Tibial artery (tissue), 4 donors: ENCODE data around the gene NAT9.

Experiments used
- DNase-seq, 2 donors: peaks; one replicate each; pipeline ENCODE4 v3.0.0-alpha.2; 2019
- H3K27ac ChIP-seq, 2 donors: fragments of 200-600 bp; sonication (generic) in 1 of 2; 1 replicate in 1 of 2; 2 replicates in 1 of 2; pipeline ENCODE4 v1.5.1; 2018 to 2019; ENCODE audit warnings: mild to moderate bottlenecking in 1 of 2
- H3K27me3 ChIP-seq, 2 donors: fragments of 200-600 bp; sonication (generic) in 1 of 2; one replicate each; pipeline versions ENCODE4 v1.5.1 to v1.6.0; 2016 to 2019
- H3K36me3 ChIP-seq, 3 donors: fragments of 200-600 bp; sonication (generic) in 2 of 3; one replicate each; pipeline ENCODE4 v1.5.1; 2016 to 2019; ENCODE audit warnings: mild to moderate bottlenecking in 2 of 3
- H3K4me1 ChIP-seq, 4 donors: fragments of 200-600 bp; sonication (generic) in 2 of 4; 1 replicate in 3 of 4; 2 replicates in 1 of 4; pipeline ENCODE4 v1.5.1; 2016 to 2019
- H3K4me3 ChIP-seq, 2 donors: fragments of 200-600 bp; sonication (generic) in 1 of 2; 1 replicate in 1 of 2; 2 replicates in 1 of 2; pipeline ENCODE4 v1.5.1; 2018 to 2019; ENCODE audit warnings: mild to moderate bottlenecking in 2 of 2
- H3K9me3 ChIP-seq, 3 donors: fragments of 200-600 bp; sonication (generic) in 1 of 3; one replicate each; pipeline ENCODE4 v1.5.1; 2016 to 2019
- intact Hi-C: fragments of 100-400 bp; cut with DNase I; formaldehyde crosslinking; loops from one replicate; pipeline ENCODE4 v1.15.0; 2023; ENCODE audit warnings: low total_unique reads
- TF ChIP-seq, protein P1 (sequence below), 2 experiments: fragments of 200-600 bp in 1 of 2; fragments of 450-650 bp in 1 of 2; IDR thresholded peaks; one replicate each; pipeline ENCODE4 v1.5.1; 2017 to 2019; ENCODE audit warnings: antibody characterized with exemption in 2 of 2, mild to moderate bottlenecking in 1 of 2, moderate library complexity in 1 of 2

NAT9 gene

DNA sequence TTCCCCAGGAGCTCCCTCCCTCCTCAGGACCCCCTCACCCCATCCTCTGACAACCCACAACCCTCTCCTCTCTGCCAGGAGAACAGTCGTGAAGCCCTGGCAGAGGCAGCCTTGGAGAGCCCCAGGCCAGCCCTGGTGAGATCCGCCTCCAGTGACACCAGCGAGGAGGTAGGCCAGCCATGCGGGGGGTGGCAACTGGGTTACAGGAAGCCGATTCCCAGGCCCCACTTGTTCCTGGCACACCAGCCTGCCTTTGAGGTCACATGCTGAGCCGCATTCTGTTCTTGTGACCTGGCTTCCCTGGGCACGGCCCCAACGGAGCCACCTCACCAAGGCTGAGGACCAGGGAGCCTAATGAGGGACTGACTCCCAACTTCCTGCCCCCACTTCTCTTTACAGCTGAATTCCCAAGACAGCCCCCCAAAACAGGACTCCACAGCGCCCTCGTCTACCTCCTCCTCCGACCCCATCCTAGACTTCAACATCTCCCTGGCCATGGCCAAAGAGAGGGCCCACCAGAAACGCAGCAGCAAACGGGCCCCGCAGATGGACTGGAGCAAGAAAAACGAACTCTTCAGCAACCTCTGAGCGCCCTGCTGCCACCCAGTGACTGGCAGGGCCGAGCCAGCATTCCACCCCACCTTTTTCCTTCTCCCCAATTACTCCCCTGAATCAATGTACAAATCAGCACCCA is 7.9 kb downstream of the NAT9 start:
- H3K27ac ChIP-seq, result peak overlapping the region; percentile 64 to 67
- peaks cover 20 to 62% (median 32%) of the 10 kb centered on the region in 3 donors for H3K36me3 ChIP-seq
- peak; percentile 66 to 89 for DNase-seq
- TF ChIP-seq, protein P1, sequence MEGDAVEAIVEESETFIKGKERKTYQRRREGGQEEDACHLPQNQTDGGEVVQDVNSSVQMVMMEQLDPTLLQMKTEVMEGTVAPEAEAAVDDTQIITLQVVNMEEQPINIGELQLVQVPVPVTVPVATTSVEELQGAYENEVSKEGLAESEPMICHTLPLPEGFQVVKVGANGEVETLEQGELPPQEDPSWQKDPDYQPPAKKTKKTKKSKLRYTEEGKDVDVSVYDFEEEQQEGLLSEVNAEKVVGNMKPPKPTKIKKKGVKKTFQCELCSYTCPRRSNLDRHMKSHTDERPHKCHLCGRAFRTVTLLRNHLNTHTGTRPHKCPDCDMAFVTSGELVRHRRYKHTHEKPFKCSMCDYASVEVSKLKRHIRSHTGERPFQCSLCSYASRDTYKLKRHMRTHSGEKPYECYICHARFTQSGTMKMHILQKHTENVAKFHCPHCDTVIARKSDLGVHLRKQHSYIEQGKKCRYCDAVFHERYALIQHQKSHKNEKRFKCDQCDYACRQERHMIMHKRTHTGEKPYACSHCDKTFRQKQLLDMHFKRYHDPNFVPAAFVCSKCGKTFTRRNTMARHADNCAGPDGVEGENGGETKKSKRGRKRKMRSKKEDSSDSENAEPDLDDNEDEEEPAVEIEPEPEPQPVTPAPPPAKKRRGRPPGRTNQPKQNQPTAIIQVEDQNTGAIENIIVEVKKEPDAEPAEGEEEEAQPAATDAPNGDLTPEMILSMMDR (IDR thresholded peaks at IDR 0.05), result no peak
- H3K27me3 ChIP-seq, result no peaks in the 10 kb centered on the region
- H3K4me1 ChIP-seq, result peaks cover 0 to 21% (median 17%) of the 10 kb centered on the region in 4 donors
- no peak overlapping the region for H3K4me3 ChIP-seq
- intact Hi-C loops, result no loop called here
- no peaks in the 10 kb centered on the region for H3K9me3 ChIP-seq

DNA sequence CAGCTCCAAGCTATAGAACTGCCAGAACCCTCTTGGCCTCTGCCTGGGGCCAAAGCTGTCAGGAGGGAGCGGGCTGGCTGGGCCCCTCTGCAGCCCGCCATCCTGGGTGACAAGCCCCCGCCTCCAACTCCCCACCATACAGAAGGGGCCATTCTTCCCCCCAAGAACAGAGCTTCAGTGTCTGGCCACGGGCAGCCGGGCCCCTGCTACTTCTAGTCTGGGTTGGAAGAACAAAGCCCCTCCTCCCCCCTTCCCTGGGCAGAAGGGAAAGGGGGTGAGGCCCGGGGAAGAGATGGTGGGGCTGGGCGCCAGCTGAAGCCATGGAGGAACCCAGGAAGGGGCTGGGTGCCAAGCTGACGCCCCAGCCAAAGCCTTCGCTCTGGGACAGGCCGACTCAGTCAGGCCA is 9.0 kb downstream of the NAT9 start:
- DNase-seq, result no peak
- H3K27ac ChIP-seq, result peak overlapping the region; percentile 64 to 67

DNA sequence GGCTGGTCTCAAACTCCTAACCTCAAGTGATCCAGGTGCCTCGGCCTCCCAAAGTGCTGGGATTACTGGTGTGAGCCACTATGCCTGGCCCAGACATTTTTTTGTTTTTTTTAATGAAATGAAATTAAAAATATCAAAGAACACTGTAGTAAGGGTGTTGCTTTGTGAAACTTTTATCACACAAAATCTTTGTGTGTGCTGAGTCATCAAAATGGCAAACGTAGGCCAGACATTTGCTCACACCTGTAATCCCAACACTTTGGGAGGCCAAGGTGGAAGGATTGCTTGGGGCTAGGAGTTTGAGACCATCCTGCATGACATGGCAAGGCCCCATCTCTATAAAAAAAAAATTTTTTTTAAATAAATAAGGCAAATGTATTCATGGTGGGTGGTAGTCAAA is 9.7 kb downstream of the NAT9 start:
- Histone ChIP-seq H3K27me3 (no peaks in the 10 kb centered on the region), H3K27ac (no peak overlapping the region), H3K4me1 (peaks cover 0 to 30% (median 17%) of the 10 kb centered on the region in 4 donors), H3K36me3 (peaks cover 5 to 44% (median 14%) of the 10 kb centered on the region in 3 donors), H3K4me3 (no peak overlapping the region), H3K9me3 (no peaks in the 10 kb centered on the region)
- TF ChIP-seq, protein P1 (IDR thresholded peaks at IDR 0.05), result no peak
- intact Hi-C loops, result no loop called here
- DNase-seq, result no peak

More for the DNA sequence above, 9.0 kb downstream of the NAT9 start:
- Histone ChIP-seq H3K36me3 (peaks cover 9 to 51% (median 21%) of the 10 kb centered on the region in 3 donors), H3K4me1 (peaks cover 0 to 25% (median 17%) of the 10 kb centered on the region in 4 donors), H3K27me3 (no peaks in the 10 kb centered on the region), H3K9me3 (no peaks in the 10 kb centered on the region), H3K4me3 (no peak overlapping the region)
- TF ChIP-seq, protein P1 (IDR thresholded peaks at IDR 0.05), result no peak
- intact Hi-C loops, result no loop called here

DNA sequence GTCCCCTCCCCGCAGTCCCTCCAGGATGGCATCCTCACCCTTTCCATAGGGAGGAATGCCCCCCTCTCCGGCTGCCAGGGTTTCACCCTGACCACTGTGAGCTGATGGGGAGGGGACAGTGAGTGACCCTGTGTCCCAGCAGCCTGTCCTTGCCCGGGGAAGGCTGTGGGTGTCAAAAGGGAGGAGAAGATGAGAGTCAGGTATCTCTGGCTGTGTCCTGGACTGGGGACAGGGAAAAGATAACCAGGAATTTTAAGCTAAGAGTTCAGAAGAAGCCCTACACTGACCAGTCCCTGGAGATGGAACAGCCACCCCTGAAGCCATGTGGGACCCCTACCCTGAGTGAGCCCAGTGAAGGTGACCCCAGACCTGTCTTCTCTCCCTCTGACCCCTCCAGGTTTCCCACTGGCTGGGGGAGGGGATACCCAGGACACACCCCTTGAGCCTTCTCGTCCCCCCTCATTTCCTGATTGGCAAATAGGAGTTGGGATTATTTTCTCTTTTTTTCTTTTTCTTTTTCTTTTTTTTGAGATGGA is 11.3 kb downstream of the NAT9 start:
- H3K4me1 ChIP-seq, result peaks cover 0 to 41% (median 17%) of the 10 kb centered on the region in 4 donors
- intact Hi-C loops, result no loop called here
- DNase-seq, result no peak
- no peak overlapping the region for H3K4me3 ChIP-seq
- no peak overlapping the region for H3K27ac ChIP-seq
- peaks cover 0 to 28% (median 0%) of the 10 kb centered on the region in 3 donors for H3K36me3 ChIP-seq
- TF ChIP-seq, protein P1 (IDR thresholded peaks at IDR 0.05), result no peak
- no peaks in the 10 kb centered on the region for H3K27me3 ChIP-seq
- no peaks in the 10 kb centered on the region for H3K9me3 ChIP-seq

DNA sequence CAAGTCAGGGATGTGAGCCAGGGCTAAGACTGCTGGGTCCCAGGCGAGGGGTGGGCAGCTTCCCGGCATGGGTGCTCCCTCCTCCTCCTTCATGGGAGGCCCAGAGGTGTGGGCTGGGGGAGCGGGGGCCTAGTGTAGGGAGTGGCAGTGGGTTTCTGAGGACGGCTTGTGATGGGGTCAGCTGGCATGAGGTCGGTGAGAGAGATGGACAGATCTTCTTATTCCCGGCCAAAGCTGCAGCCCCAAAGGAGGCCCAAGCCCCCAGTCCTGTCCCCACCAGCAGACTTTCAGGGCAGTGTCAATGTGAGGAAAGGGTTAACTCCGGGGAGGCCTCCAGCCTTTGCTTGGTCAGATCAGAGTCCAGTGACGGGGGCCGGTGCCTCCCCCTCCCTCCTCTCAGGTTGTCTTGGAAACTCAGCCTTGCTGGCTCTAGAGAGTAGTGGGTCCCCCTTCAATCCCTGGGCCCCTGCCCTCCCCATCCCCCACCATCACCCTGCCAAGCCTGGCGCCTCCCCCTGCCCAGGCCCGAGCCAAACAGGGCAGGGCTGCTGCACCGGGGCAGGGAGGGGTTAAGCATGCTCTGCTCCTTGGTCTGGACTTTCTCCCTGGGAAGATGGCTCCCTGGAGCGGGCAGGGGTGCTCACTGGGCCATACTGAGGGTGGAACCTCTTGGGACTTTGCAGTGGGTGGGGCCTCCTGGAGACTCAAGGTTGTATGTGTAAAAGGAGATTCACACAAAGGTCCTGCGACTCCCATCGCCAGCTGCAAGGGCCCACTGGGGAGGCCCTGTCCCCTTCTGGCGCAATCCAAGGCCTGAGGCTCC is 12.4 kb downstream of the NAT9 start:
- H3K36me3 ChIP-seq, result peaks cover 0 to 18% (median 0%) of the 10 kb centered on the region in 3 donors
- no peak overlapping the region for H3K4me3 ChIP-seq
- peaks cover 0 to 48% (median 20%) of the 10 kb centered on the region in 4 donors for H3K4me1 ChIP-seq
- H3K27me3 ChIP-seq, result no peaks in the 10 kb centered on the region
- TF ChIP-seq, protein P1 (IDR thresholded peaks at IDR 0.05), result no peak
- no peak overlapping the region for H3K27ac ChIP-seq
- H3K9me3 ChIP-seq, result no peaks in the 10 kb centered on the region
- intact Hi-C loops, result no loop called here
- no peak for DNase-seq
